ENCODE data around the gene NSD1. TPM values are rescaled to one million over a fixed set of nuclear protein-coding genes. Genes with fewer than 3 reads are reported as not detected.

NSD1 gene
- total and polyA plus RNA-seq, 2 of the 4 experiments (the other 2 are of a cell fraction) = 7.7 to 31.0 TPM

GRCh38 chr5:177085985-177086653 lies 47.5 kb upstream of the NSD1 start:
- Histone ChIP-seq H3K79me1 (ENCODE audit: low read depth in 1 of 2, low read length in 2 of 2) (no peaks in the 10 kb centered on the region), H2AFZ (replicated peaks; ENCODE audit: low read length, poor library complexity) (no peak overlapping the region), H3K4me3 (ENCODE audit: insufficient read depth, low read depth, low read length) (no peak overlapping the region), H2BK120ac (ENCODE audit: low read depth, low read length) (no peak overlapping the region), H4K8ac (ENCODE audit: low read depth in 2 of 2, low read length in 2 of 2) (no peak overlapping the region), H3K14ac (replicated peaks; ENCODE audit: low read depth, low read length) (no peak overlapping the region), H3K27me3 (ENCODE audit: control insufficient read depth, insufficient read depth, low read length) (peaks cover 8% of the 10 kb centered on the region), H3K18ac (ENCODE audit: low read depth, low read length) (no peak overlapping the region), H2BK5ac (ENCODE audit: low read depth, low read length, poor library complexity, severe bottlenecking) (no peak overlapping the region), H4K91ac (ENCODE audit: insufficient read depth, low read depth, low read length) (no peak overlapping the region), H3K9me3 (ENCODE audit: control insufficient read depth, insufficient read depth, low read length) (no peaks in the 10 kb centered on the region), H3K4ac (ENCODE audit: low read depth, low read length) (no peak overlapping the region), H3K4me2 (ENCODE audit: low read depth, low read length) (no peak overlapping the region), H3K4me1 (ENCODE audit: control insufficient read depth, insufficient read depth, low read length) (peaks cover 9% of the 10 kb centered on the region; the same call in 1 of the 2 replicates), H3K56ac (ENCODE audit: extremely low read depth, insufficient read depth, low read length) (no peak overlapping the region), H3K36me3 (ENCODE audit: control insufficient read depth, insufficient read depth, low read length) (peaks cover 2% of the 10 kb centered on the region; the same call in 1 of the 2 replicates), H4K5ac (ENCODE audit: low read depth, low read length) (no peak overlapping the region), H3K23ac (ENCODE audit: low read depth, low read length) (no peak overlapping the region), H2BK20ac (ENCODE audit: low read depth, low read length) (no peak overlapping the region), H3K27ac (ENCODE audit: insufficient read depth, low read length) (no peak overlapping the region), H2BK15ac (ENCODE audit: low read depth, low read length) (no peak overlapping the region), H2AK9ac (replicated peaks; ENCODE audit: low read depth, low read length, poor library complexity) (no peak overlapping the region), H3K9me1 (ENCODE audit: insufficient read depth, low read length) (0 out of 2 replicates have a peak, but pooled peaks cover 3% of the 10 kb centered on the region), H3K9ac (ENCODE audit: low read depth, low read length) (no peak overlapping the region), H2AK5ac (ENCODE audit: low read depth, low read length) (no peak overlapping the region), H4K20me1 (ENCODE audit: insufficient read depth, low read length) (no peaks in the 10 kb centered on the region; the same call in 1 of the 2 replicates)
- POLR2A ChIA-PET (ENCODE audit: unreplicated experiment) = no interaction called here
- WGBS, 2 experiments (ENCODE audit: extremely low coverage in 2 of 2, insufficient read length in 1 of 2) = 59% methylated on average over 6 of the region's 13 CpGs; no CpG with 5 or more reads in 1 of the 2 experiments
- no TSS peak for BruUV-seq (replicated peaks)
- in situ Hi-C loops (cut with MboI; ENCODE audit: low sequenced_read_pairs) (no loop called here), dilution Hi-C loops (cut with HindIII; ENCODE audit: low sequenced_read_pairs, unreplicated experiment) (no loop called here), intact Hi-C loops (cut with micrococcal nuclease) (no loop called here)
- no peak for DNase-seq
- CTCF ChIA-PET = interaction anchor here (0.7 to 1.3 kb wide), 4 partner anchors 12 to 26 kb away, joined by 3 to 7 read pairs (median 3); no protein-coding TSS in a partner anchor
- TF ChIP-seq MXI1 (IDR thresholded peaks at IDR 0.05; ENCODE audit: borderline replicate concordance, low read depth, low read length) = no peak
- TF ChIP-seq RCOR1 (IDR thresholded peaks at IDR 0.05; ENCODE audit: insufficient replicate concordance, low read length) = no peak
- no peak for TF ChIP-seq CTCF (conservative IDR thresholded peaks at IDR 0.05; ENCODE audit: low read depth, low read length)
- TF ChIP-seq RAD21 (IDR thresholded peaks at IDR 0.05; ENCODE audit: low read length) = no peak
- ATAC-seq (ENCODE audit: low read depth) = no peak

All from IMR-90 (cell line).